HEK293T (cell line): ENCODE measurements around the gene DDX21.

Experiments
- CTCF ChIA-PET: fragments of 350-600 bp; formaldehyde crosslinking; extraction: SDS; loops from one replicate; lab custom pipeline; 2021; ENCODE audit warnings: antibody characterized with exemption, inconsistent platforms; lab: Yijun Ruan, JAX
- POLR2A ChIA-PET: fragments of 350-600 bp; formaldehyde crosslinking; extraction: SDS; loops from one replicate; lab custom pipeline; 2020; ENCODE audit warnings: antibody characterized with exemption, inconsistent platforms; lab: Yijun Ruan, JAX
- DNase-seq: peaks from one replicate; pipeline ENCODE4 v3.0.0; 2012; ENCODE audit warnings: mixed read lengths; ENCODE audit errors: extremely low spot score
- ARNT ChIP-seq: fragments of 450-650 bp; IDR thresholded peaks from 2 replicates; pipeline ENCODE4 v1.6.1; 2017; ENCODE audit warnings: mild to moderate bottlenecking
- BHLHE40 ChIP-seq: fragments of 450-650 bp; IDR thresholded peaks from 2 replicates; pipeline ENCODE4 v1.6.1; 2016; ENCODE audit warnings: mild to moderate bottlenecking, moderate library complexity, borderline replicate concordance
- CTBP1 ChIP-seq: fragments of 450-650 bp; IDR thresholded peaks from 2 replicates; pipeline ENCODE4 v1.6.1; 2016; ENCODE audit warnings: borderline replicate concordance
- ELF4 ChIP-seq: fragments of 450-650 bp; IDR thresholded peaks from 2 replicates; pipeline ENCODE4 v1.6.1; 2017; ENCODE audit warnings: antibody characterized with exemption
- FOXA1 ChIP-seq: fragments of 450-650 bp; IDR thresholded peaks from 2 replicates; pipeline ENCODE4 v1.6.1; 2016; ENCODE audit warnings: mild to moderate bottlenecking
- FOXK2 ChIP-seq: fragments of 450-650 bp; IDR thresholded peaks from 2 replicates; pipeline ENCODE4 v1.6.1; 2016; ENCODE audit warnings: mild to moderate bottlenecking
- FOXM1 ChIP-seq: fragments of 450-650 bp; IDR thresholded peaks from 2 replicates; pipeline ENCODE4 v1.6.1; 2017; ENCODE audit warnings: mild to moderate bottlenecking, borderline replicate concordance
- HDGF ChIP-seq: fragments of 450-650 bp; IDR thresholded peaks from 2 replicates; pipeline ENCODE4 v1.6.1; 2017; ENCODE audit warnings: antibody characterized with exemption, borderline replicate concordance
- L3MBTL2 ChIP-seq: fragments of 450-650 bp; conservative IDR thresholded peaks from 2 replicates; pipeline ENCODE4 v1.6.1; 2016; ENCODE audit warnings: mild to moderate bottlenecking
- LEF1 ChIP-seq: fragments of 450-650 bp; IDR thresholded peaks from 2 replicates; pipeline ENCODE4 v1.6.1; 2017; ENCODE audit warnings: mild to moderate bottlenecking, borderline replicate concordance
- NFRKB ChIP-seq: fragments of 450-650 bp; IDR thresholded peaks from 2 replicates; pipeline ENCODE4 v1.6.1; 2016; ENCODE audit warnings: mild to moderate bottlenecking, moderate library complexity
- SP1 ChIP-seq: fragments of 450-650 bp; IDR thresholded peaks from 2 replicates; pipeline ENCODE4 v1.6.1; 2017
- SUZ12 ChIP-seq: fragments of 450-650 bp; IDR thresholded peaks from 2 replicates; pipeline ENCODE4 v1.6.1; 2016; ENCODE audit warnings: mild to moderate bottlenecking
- TARDBP ChIP-seq: fragments of 450-650 bp; IDR thresholded peaks from 2 replicates; pipeline ENCODE4 v1.6.1; 2016
- ZNF384 ChIP-seq: fragments of 450-650 bp; IDR thresholded peaks from 2 replicates; pipeline ENCODE4 v1.6.1; 2016
- TF ChIP-seq, protein P1 (sequence below): fragments of 450-650 bp; IDR thresholded peaks from 2 replicates; pipeline ENCODE4 v1.6.1; 2016

DDX21 gene

GRCh38 chr10:68982389-68982788 lies 26.4 kb downstream of the DDX21 start:
- TF ChIP-seq NFRKB, result no peak
- no peak for TF ChIP-seq ELF4
- TF ChIP-seq FOXK2, result no peak
- no peak for TF ChIP-seq LEF1
- no peak for TF ChIP-seq TARDBP
- TF ChIP-seq, protein P1, sequence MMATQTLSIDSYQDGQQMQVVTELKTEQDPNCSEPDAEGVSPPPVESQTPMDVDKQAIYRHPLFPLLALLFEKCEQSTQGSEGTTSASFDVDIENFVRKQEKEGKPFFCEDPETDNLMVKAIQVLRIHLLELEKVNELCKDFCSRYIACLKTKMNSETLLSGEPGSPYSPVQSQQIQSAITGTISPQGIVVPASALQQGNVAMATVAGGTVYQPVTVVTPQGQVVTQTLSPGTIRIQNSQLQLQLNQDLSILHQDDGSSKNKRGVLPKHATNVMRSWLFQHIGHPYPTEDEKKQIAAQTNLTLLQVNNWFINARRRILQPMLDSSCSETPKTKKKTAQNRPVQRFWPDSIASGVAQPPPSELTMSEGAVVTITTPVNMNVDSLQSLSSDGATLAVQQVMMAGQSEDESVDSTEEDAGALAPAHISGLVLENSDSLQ, result no peak
- no peak for TF ChIP-seq FOXM1
- no peak for TF ChIP-seq CTBP1
- TF ChIP-seq SP1, result no peak
- TF ChIP-seq HDGF, result no peak
- TF ChIP-seq BHLHE40, result no peak
- TF ChIP-seq FOXA1, result no peak
- no peak for TF ChIP-seq L3MBTL2
- no peak for TF ChIP-seq ZNF384
- no peak for TF ChIP-seq SUZ12
- TF ChIP-seq ARNT, result no peak
- DNase-seq, result no peak
- ChIA-PET POLR2A (interaction anchor here (1.6 kb wide), 1 partner anchor 15 kb away, joined by 3 read pairs; no protein-coding TSS in a partner anchor), CTCF (no interaction called here)

- CTCF ChIA-PET, result no interaction called here
- no peak for DNase-seq
- TF ChIP-seq SUZ12 (no peak), BHLHE40 (no peak), ARNT (no peak), FOXK2 (no peak), ELF4 (no peak), ZNF384 (no peak), NFRKB (no peak)
- POLR2A ChIA-PET, result interaction anchor here (1.6 kb wide), 1 partner anchor 32 kb away, joined by 8 read pairs; the partner anchor contains the start of gene DDX21
Observed at GRCh38 chr10:68987611-68988010, 31.6 kb downstream of the DDX21 start.

GRCh38 chr10:68988530-68989316 lies 32.8 kb downstream of the DDX21 start, which contains the start of gene KIFBP:
Gene KIFBP, plus strand, starts transcription at chr10:68988803. Its CDS starts 30 bp downstream, at chr10:68988833.
- CTCF ChIA-PET, result no interaction called here
- TF ChIP-seq CTBP1 (no peak), FOXK2 (peak; percentile 37; the same call in 1 of the 2 replicates), FOXM1 (no peak), L3MBTL2 (peak; percentile 47), ARNT (no peak), TARDBP (no peak), NFRKB (no peak), SUZ12 (no peak)
- TF ChIP-seq, protein P1, result peak; percentile 93
- POLR2A ChIA-PET, result interaction anchor here (1.2 to 1.6 kb wide), 2 partner anchors 33 to 136 kb away, joined by 3 to 8 read pairs; partner anchors contain the start of gene DDX21

DNA sequence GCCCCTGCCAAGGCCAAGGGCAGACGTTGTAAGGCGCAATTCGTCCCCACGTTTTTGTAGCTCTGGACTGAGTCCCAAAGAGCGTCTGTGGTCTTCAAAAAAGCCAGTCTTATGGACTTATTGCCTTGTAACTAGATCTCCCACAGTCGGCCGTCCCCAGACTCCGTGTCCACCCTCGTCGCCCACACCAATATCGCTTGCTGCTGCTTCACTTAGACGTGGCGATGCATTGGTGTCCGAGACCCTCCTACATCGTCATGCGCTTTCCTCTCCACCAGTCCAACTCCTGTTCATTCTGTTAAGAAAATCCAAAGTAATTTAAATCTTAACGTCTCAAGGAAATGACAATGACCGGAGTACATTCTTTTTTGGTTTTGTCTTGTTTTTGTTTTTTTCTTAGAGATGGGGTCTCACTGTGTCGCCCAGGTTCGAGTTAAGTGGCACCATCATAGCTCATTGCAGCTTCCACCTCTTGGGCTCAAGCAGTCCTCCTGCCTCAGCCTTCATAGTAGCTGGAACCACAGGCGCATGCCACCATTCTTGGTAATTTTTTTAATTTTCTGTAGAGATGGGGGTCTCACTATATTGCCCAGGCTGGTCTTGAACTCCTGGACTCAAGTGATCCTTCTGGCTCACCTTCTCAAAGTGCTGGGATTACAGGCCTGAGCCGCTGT lies 33.5 kb downstream of the DDX21 start:
- no peak for DNase-seq
- ChIA-PET POLR2A (interaction anchor here (1.2 kb wide), 1 partner anchor 135 kb away, joined by 3 read pairs; no protein-coding TSS in a partner anchor), CTCF (interaction anchor here (0.7 kb wide), 2 partner anchors 26 to 384 kb away, joined by 3 read pairs; no protein-coding TSS in a partner anchor)
- TF ChIP-seq CTBP1 (no peak), BHLHE40 (no peak), FOXK2 (no peak), NFRKB (no peak), FOXA1 (no peak), L3MBTL2 (no peak), FOXM1 (no peak), ZNF384 (no peak), SUZ12 (no peak), SP1 (no peak)
- TF ChIP-seq, protein P1, result no peak

More at GRCh38 chr10:68988530-68989316, 32.8 kb downstream of the DDX21 start, which contains the start of gene KIFBP:
- DNase-seq, result peak; percentile 96

DNA sequence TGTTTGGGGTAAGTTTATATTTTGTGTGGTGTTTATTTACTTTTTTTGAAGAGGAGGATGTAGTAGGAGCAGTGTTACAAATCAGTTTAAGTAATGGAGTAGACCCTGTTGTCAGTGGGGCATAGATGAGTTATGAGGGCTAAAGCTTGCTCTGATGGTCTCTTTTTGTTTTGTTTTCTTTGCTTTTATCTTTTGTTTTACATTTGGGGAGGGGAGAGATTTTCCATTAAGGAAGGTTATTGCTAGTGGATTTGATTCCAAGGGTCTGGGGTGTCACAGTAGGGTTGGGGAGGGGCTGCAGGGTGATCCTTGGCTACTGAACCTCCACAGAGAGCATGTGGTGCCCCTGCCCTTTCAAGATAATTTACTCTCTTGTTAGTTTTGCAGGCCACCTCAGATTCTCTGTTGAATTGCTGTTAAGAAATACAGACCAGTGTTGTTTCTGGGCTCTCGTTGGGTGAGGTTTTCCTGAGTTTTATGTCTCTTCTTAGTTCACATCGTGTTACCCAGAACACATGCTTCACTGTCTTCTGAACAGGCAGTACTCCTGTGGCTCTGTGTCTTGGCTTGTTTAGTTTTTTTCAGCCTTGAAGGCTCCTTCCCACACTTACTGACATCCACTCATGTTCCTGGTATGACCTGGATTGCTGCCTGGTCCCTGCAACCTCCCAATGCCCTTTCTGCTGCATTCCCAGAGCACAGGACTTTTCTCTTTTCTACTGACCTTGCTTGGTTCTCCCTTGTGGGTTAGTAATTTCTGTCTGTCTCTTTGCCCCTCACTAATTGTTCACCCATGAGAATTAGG lies 36.9 kb downstream of the DDX21 start:
- ChIA-PET CTCF (no interaction called here), POLR2A (interaction anchor here (1.0 to 1.8 kb wide), 2 partner anchors 12 to 37 kb away, joined by 3 to 5 read pairs; partner anchors contain the start of gene DDX21)
- DNase-seq, result no peak
- TF ChIP-seq ARNT, result no peak
- TF ChIP-seq, protein P1, result peak; percentile 66
